HG02885 (cell line): Measurements from ENCODE around the gene APCDD1.
"Not testable (repeated sequence)": the region's sequence is repeated elsewhere in the genome, so short reads cannot be mapped to it uniquely, and the experiment has no call there.

Experiments
- ATAC-seq: cut with Tn5 transposase; IDR thresholded peaks from one replicate; pipeline ENCODE4 v1.9.1; 2021; ENCODE audit warnings: mild to moderate bottlenecking; ENCODE audit not compliant: unreplicated experiment, poor library complexity

APCDD1 gene

GRCh38 chr18:10460414-10461018 lies 6.1 kb downstream of the APCDD1 start:
- ATAC-seq, result no peak

- ATAC-seq, result no peak
Measured at GRCh38 chr18:10461989-10462388, 7.6 kb downstream of the APCDD1 start.

GRCh38 chr18:10462597-10462996 lies 8.2 kb downstream of the APCDD1 start:
- ATAC-seq, result no peak

GRCh38 chr18:10463096-10463495 lies 8.7 kb downstream of the APCDD1 start:
- ATAC-seq, result no peak

GRCh38 chr18:10463741-10464140 lies 9.3 kb downstream of the APCDD1 start:
- ATAC-seq, result no peak

GRCh38 chr18:10464161-10464648 lies 9.8 kb downstream of the APCDD1 start:
- not testable (repeated sequence) for ATAC-seq

- ATAC-seq, result no peak
Measured at GRCh38 chr18:10465174-10465939, 10.9 kb downstream of the APCDD1 start.

- ATAC-seq, result no peak
Measured at GRCh38 chr18:10470429-10470828, 16.0 kb downstream of the APCDD1 start.

GRCh38 chr18:10471574-10471973 lies 17.1 kb downstream of the APCDD1 start:
- ATAC-seq, result no peak

GRCh38 chr18:10473132-10473531 lies 18.7 kb downstream of the APCDD1 start:
- ATAC-seq, result no peak

- ATAC-seq, result no peak
Measured at GRCh38 chr18:10474309-10474708, 19.9 kb downstream of the APCDD1 start.

- ATAC-seq, result no peak
Measured at GRCh38 chr18:10475276-10475653, 20.8 kb downstream of the APCDD1 start.

GRCh38 chr18:10475654-10476291 lies 21.3 kb downstream of the APCDD1 start:
- ATAC-seq, result no peak

GRCh38 chr18:10476338-10476791 lies 21.9 kb downstream of the APCDD1 start:
- ATAC-seq, result no peak

GRCh38 chr18:10477121-10477862 lies 22.9 kb downstream of the APCDD1 start:
- no peak for ATAC-seq

GRCh38 chr18:10477863-10478260 lies 23.4 kb downstream of the APCDD1 start:
- ATAC-seq, result no peak

- no peak for ATAC-seq
Measured at GRCh38 chr18:10481831-10482230, 27.4 kb downstream of the APCDD1 start.

- ATAC-seq, result peak; percentile 9
Measured at GRCh38 chr18:10482363-10482984, 28.0 kb downstream of the APCDD1 start.

- peak; percentile 87 for ATAC-seq
Measured at GRCh38 chr18:10482985-10483949, 28.8 kb downstream of the APCDD1 start.
